IPS-18c (cell line): ENCODE measurements around the gene CDK6.
A peak's percentile ranks its signal among the peaks of the same experiment; 100 is the strongest.
"Not testable (repeated sequence)": the region's sequence is repeated elsewhere in the genome, so short reads cannot be mapped to it uniquely, and the experiment has no call there.

Experiments used
- H3K4me3 ChIP-seq: 2 replicates; pipeline ENCODE4 v1.7.0; 2013; ENCODE audit warnings: low read depth, mild to moderate bottlenecking, low read length, moderate library complexity; ENCODE audit not compliant: insufficient read depth
- H3K9me3 ChIP-seq: one replicate; pipeline ENCODE4 v1.6.1; 2013; ENCODE audit warnings: mild to moderate bottlenecking, low read length, moderate library complexity; ENCODE audit not compliant: control insufficient read depth, insufficient read depth

The CDK6 gene

DNA sequence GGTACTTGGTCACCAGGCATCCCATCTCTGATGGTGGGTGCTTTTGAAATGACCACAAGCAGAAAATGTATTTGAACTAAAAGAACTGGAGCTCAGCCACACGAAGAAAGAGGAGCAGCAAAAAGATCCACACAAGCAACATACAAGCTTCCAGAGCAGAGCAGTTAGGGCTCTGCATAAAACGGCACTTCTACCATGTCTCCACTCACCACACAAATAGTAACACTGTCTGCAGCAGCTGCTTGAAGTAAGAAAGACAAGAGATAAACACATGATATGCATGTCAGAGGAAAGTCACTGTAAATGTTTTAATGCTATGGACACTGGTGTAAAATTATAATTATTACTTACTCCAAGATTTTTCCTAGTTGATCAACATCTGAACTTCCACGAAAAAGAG, 213.7 kb downstream of the CDK6 start:
- Histone ChIP-seq H3K9me3 (no peaks in the 10 kb centered on the region), H3K4me3 (no peak overlapping the region)

- Histone ChIP-seq H3K9me3 (no peaks in the 10 kb centered on the region), H3K4me3 (no peak overlapping the region)
These were observed 214.3 kb downstream of the CDK6 start for GRCh38 chr7:92622030-92622429.

GRCh38 chr7:92621561-92622023, 214.8 kb downstream of the CDK6 start:
- Histone ChIP-seq H3K4me3 (no peak overlapping the region), H3K9me3 (no peaks in the 10 kb centered on the region)

DNA sequence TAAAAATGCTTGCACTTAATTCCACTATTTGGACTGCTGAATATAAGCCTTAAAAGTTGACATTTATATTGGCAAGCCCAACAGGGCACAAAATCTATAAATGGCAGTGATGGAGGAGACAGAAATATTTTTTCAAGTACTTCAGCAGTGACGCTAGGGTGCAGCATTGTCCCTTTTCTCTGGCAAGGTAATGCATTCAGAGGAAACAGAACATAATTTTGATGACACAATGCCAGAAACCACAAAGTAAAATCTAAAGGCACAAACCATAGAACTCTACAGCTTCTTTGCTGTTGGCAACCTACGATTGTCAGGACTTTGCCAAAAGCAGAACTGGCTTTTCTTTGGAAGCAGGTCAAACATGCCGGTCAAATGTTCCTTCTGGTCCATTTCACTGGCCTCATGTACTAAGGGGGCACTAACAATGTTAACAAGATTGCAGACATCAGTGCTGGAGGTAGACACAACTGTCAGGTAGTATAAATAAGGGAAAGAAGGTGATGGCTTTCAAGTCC, 215.3 kb downstream of the CDK6 start:
- H3K4me3 ChIP-seq, result no peak overlapping the region
- H3K9me3 ChIP-seq, result no peaks in the 10 kb centered on the region

DNA sequence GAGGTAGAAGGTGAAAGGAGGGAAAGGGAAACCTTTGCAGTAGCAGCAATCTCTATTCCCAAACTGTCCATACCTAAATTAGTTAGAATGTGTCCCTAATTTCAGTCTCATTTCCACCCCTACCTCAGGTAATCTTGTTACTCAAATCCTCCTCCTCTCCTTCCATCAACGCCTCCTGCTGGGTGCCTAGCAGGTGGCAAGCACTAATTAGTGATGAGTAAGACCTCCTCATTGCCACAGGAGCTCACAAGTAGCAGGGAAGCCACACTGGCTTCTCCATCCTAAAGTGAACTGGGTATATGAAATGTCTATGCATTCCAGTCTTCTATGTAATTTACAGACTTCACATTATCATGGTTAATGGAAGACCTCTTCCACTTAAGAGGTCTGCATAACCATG, 220.5 kb downstream of the CDK6 start:
- H3K4me3 ChIP-seq, result no peak overlapping the region
- no peaks in the 10 kb centered on the region for H3K9me3 ChIP-seq

DNA sequence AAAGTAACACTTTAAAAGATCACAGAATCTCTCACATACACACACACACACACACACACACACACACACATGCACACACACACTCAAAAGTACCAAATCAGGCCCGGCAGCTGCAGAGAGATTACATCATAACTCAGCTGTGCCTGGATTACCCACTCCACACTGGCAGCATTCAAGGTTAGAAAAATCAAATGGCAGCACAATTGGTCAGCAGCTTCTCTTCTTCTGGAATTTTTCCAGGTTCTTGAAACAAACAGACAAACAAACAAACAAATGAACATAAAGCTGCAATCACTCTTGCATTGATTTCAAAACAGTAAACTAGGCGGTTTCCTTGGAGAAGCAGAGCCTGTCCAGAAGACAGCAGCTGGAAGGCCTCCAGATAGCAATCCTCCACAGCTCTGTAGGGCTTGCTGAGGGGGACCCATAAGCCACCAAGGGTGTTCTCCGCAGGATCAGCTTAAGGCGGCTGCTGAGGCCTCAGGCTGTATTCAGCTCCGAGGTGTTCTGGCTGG, 221.7 kb downstream of the CDK6 start:
- no peak overlapping the region for H3K4me3 ChIP-seq

DNA sequence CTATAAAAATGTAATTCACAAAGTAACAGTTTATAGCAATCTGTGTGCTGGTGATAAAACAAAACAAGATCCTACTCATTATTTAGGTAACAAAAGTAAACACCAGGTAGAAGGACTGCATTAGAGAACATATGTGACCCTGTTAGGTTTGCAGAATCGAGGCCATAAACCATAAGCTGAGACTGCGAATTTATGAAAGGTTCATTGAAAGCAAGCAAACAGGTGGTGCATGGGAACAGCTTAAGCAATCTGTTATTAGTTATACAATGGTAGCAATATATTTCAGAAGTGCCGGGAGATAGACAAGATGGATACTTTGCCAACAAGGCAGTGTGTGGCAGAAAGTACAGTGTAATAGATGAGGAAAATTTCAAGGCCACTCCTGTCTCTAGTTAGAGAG, 222.7 kb downstream of the CDK6 start:
- no peaks in the 10 kb centered on the region for H3K9me3 ChIP-seq
- no peak overlapping the region for H3K4me3 ChIP-seq

More for the DNA sequence above, 221.7 kb downstream of the CDK6 start:
- H3K9me3 ChIP-seq, result no peaks in the 10 kb centered on the region

DNA sequence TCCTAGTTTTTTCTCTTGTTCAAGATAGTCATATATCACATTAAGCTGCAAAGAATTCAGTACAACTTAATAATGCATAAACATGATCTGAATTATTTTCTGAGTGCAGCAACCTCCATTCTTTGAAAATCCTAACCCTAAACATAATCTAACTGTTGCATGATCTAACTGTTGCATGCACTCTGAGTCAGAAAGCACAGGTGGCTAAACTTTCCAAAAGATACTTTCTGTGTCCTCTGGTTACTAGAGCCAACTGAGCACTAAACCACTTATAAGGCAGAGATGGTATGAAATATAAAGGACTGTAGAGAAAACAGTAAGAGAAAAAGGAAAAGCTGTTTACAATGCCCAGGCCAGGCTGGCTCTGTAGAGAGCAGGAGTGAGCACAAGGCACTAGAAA, 223.2 kb downstream of the CDK6 start:
- Histone ChIP-seq H3K4me3 (no peak overlapping the region), H3K9me3 (no peaks in the 10 kb centered on the region)

DNA sequence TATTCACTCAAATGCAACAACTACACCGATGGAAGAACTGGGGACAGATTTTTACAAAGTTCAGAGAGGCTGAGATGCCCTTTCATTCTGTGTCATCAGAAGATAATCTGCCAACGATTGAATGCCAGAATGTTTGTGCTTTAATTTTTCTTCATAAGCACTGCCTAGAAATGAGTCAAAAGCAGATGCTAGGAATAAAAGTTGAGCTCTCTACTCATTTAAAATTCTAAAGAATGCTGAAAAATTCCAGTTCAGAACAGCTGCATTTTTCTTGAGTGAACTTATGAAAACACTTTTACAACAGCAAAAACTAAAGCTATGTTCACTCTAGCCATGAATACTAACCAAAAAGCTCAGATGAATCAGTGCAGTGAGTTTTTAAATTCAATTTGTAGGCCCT, 223.9 kb downstream of the CDK6 start:
- Histone ChIP-seq H3K9me3 (no peaks in the 10 kb centered on the region), H3K4me3 (no peak overlapping the region)

GRCh38 chr7:92611735-92612134, 224.6 kb downstream of the CDK6 start:
- Histone ChIP-seq H3K9me3 (no peaks in the 10 kb centered on the region), H3K4me3 (no peak overlapping the region)

DNA sequence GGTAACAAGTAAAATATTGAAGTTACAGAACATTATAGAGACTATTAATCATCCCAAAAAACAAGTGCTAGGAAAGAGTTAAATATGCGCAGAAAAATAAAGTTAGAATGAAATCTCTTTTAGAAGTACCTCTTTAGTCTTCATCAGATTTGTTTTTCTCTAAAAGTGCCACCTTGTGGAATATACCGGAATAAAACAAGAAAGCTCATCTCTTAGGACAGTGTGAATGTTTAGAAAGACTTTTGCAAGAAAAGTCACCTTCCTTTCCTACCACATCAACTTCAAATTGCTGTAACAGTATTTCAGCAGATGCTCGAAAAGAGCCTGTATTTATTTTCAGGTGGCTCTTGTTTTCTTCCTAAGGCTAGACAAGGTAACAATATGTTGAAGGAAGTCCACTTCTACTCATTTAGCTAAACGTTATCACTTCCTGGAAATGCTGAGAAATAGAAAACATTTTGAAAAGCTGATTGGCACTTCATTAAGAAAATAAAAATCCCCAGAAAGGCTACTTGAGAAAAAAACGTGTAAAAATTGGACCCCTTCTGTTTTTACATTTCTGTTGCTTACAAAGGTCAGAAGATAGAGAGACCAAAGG, 226.4 kb downstream of the CDK6 start:
- H3K4me3 ChIP-seq, result no peak overlapping the region
- no peaks in the 10 kb centered on the region for H3K9me3 ChIP-seq

DNA sequence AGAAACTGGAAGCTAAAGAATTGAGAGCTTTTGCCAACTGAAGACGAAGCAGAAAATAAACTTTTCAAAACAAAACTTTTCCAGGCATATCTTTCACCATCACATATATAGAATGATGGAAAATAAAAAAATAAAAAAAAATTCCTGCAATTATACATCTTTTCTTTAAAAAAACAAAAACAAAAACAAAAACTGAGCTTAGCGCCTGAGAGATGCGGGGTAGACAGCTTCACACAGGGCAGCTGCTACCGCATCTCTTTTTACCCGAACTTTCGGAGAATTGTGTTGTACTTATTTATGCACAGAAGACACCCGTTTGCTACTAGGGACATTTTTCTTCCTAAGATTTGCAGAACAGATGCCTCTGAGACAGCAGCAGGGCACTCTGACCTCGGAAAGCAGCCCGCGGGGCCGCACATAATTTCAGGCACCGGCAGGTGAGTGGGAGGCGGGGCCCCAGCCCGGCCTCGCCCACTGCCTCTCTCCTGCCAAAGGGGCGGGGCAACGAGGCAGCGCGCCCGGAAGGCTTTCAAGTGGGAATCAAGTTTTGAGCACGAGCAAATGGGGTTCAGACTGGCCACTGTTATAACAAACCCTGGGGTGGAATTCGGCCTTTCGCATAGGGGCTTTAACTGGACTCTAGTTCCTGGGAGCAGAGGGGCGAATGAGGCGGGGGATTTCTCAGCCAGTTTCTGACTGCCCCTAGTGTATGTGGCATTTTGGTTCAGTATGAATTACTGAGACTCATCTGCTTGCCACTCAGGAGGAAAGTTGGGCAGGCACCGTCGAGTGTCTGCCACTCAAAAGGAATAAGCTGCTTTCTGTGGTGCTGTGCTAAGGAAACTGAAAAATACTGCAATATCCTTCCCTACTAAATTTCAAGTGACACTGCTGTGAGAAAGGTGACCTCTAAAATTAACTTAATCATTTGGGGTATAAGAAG, 227.7 kb downstream of the CDK6 start:
- Histone ChIP-seq H3K9me3 (no peaks in the 10 kb centered on the region), H3K4me3 (peak overlapping the region; percentile 44)

GRCh38 chr7:92606985-92607384, 229.4 kb downstream of the CDK6 start:
- no peaks in the 10 kb centered on the region for H3K9me3 ChIP-seq
- H3K4me3 ChIP-seq, result no peak overlapping the region

DNA sequence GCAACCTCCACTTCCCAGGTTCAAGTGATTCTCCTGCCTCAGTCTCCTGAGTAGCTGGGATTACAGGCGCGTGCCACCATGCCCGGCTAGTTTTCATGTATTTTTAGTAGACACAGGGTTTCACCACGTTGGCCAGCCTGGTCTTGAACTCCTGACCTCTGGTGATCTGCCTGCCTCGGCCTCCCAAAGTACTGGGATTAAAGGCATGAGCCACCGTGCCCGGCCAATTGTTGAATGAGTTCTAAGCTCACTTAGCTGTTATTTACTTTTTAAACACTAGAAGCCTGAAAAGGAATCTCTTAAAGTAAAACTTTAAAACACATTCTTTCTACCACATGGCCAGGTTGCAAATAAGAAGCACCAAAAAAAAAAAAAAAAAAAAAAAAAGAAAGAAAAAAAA, 231.9 kb downstream of the CDK6 start:
- not testable (repeated sequence) for H3K4me3 ChIP-seq

GRCh38 chr7:92603089-92603445, 233.3 kb downstream of the CDK6 start:
- no peak overlapping the region for H3K4me3 ChIP-seq
- no peaks in the 10 kb centered on the region for H3K9me3 ChIP-seq

More for the DNA sequence above, 231.9 kb downstream of the CDK6 start:
- not testable (repeated sequence) for H3K9me3 ChIP-seq

GRCh38 chr7:92602352-92603088, 233.9 kb downstream of the CDK6 start:
- H3K4me3 ChIP-seq, result no peak overlapping the region
- H3K9me3 ChIP-seq, result no peaks in the 10 kb centered on the region

DNA sequence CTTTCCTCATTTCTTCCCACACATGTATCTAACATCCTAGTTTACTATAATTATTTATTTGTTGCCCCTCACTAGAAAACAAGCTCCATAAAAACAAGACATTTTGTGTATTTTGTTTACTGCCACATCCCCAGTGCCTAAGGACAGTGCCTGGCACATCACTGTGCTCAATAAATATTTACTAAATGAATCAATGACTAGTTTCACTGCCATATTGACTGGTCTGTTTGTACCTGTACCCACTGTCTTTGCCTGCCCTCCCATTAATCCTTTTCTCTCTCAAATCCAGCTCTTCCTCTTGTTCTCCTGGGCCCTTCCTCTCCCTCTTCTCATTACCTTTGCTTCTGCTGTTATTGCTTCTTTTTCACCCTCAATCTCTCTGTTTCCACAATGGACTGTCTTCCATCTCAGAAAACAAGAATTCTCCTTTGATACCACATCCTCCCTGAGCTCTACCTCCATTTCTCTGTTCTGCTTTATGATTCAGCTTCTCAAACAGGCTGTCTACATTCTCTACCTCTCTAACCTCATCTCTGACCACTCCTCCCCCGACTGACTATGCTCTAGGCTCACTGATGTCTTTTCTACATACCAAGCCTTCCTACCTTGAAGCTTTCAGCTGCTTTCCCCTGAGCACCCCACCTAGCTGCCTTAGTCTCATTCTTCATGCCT, 237.9 kb downstream of the CDK6 start:
- H3K4me3 ChIP-seq, result no peak overlapping the region
- no peaks in the 10 kb centered on the region for H3K9me3 ChIP-seq
